Pancreas (tissue), 10 donors: ENCODE measurements around the gene TMTC4. TPM values are rescaled to one million over a fixed set of nuclear protein-coding genes. Genes with fewer than 3 reads are reported as not detected.

Experiments
- ATAC-seq, 4 donors: fragments of 200-7000 bp; cut with Tn5 transposase; one replicate each; pipeline versions ENCODE4 v1.8.0 to v1.9.1; 2020; ENCODE audit warnings: mild to moderate bottlenecking in 4 of 4, moderate library complexity in 4 of 4
- DNase-seq, 6 donors: peaks; one replicate each; pipeline ENCODE4 v3.0.0-alpha.2; 2020
- FAIRE-seq: peaks from 2 replicates; lab custom pipeline; 2012; peaks lifted over from hg19 to GRCh38; lab: Jason Lieb, UNC
- H3K27ac ChIP-seq, 4 donors: fragments of 200-600 bp; sonication (generic); 1 replicate in 3 of 4; 2 replicates in 1 of 4; pipeline versions ENCODE4 v1.5.0 to v1.8.0; 2020
- H3K27me3 ChIP-seq, 4 donors: fragments of 200-600 bp; one replicate each; pipeline ENCODE4 v1.8.0; 2021
- H3K36me3 ChIP-seq, 3 donors: fragments of 200-600 bp; sonication (generic) in 1 of 3; one replicate each; pipeline versions ENCODE4 v1.5.0 to v1.8.0; 2020 to 2021
- H3K4me1 ChIP-seq, 3 donors: fragments of 200-600 bp; one replicate each; pipeline ENCODE4 v1.8.0; 2021
- H3K4me3 ChIP-seq, 4 donors: fragments of 200-600 bp; sonication (generic) in 2 of 4; one replicate each; pipeline versions ENCODE4 v1.5.0 to v1.8.0; 2020 to 2021
- H3K9me3 ChIP-seq, 4 donors: fragments of 200-600 bp; one replicate each; pipeline ENCODE4 v1.8.0; 2021
- WGBS, 2 donors: extraction: QIAGEN DNeasy Blood & Tissue Kit; methylation state at CpG; one replicate each; pipeline ENCODE4 v1.1.7; 2013; 5-methylcytosine and 5-hydroxymethylcytosine counted together
- intact Hi-C, 3 donors: fragments of 100-400 bp; cut with DNase I; formaldehyde crosslinking; loops; one replicate each; pipeline versions ENCODE4 v1.11.1 to v1.14.2; 2022
- polyA plus RNA-seq, 2 donors: library from polyadenylated mRNA; stranded (reverse); fragments of 200-250 nt; gene quantifications; one replicate each; pipeline ENCODE4 v1.2.3, GENCODE V29; 2013
- total RNA-seq, 6 donors: library from RNA; stranded (reverse); fragmentation: NEBNext Ultra II Directional in 4 of 6; extraction: Animal tissue kit (Norgen Biotek cat#: 25700) in 4 of 6; gene quantifications; one replicate each; pipeline versions ENCODE4 v1.2.1 to v1.2.4, GENCODE V29; 2021 to 2023
- TF ChIP-seq, protein P1 (sequence below), 4 donors: fragments of 200-600 bp; sonication (generic) in 3 of 4; IDR thresholded peaks; one replicate each; pipeline versions ENCODE4 v1.5.0 to v1.8.0; 2021; ENCODE audit warnings: antibody characterized with exemption in 4 of 4
- donor health status: healthy with polysubstance abuse.
- donor health status: DM: no; HTN: no; CAD: no; lungs with moderate emphysema.
- donor health status: DM: no; HTN: no; CAD: no.
- donor health status: control.
- donor health status: control.
- donor health status: Bipolar disorder and iron deficiency.
- donor health status: DM: yes; HTN: yes; CAD: no.
- donor health status: DM: no; HTN: no; CAD: no.
- donor health status: DM: no; HTN: no; CAD: no.
- donor health status: DM: yes; HTN: yes; CAD: no.

The TMTC4 gene
- 10 to 100 TPM; 10.4 to 18.0 (median 14.8) TPM for total RNA-seq
- 1 to 10 TPM; 7.3 to 7.9 TPM for polyA plus RNA-seq

GRCh38 chr13:100674572-100674871, at the start of gene TMTC4:
TSS of gene TMTC4 (minus strand) at chr13:100674795. CDS start at chr13:100670362, 4,433 bp downstream.
- intact Hi-C loops = no loop called here
- no peak for ATAC-seq
- H3K27me3 ChIP-seq = no peaks in the 10 kb centered on the region
- H3K36me3 ChIP-seq = no peaks in the 10 kb centered on the region
- no peaks in the 10 kb centered on the region for H3K9me3 ChIP-seq
- TF ChIP-seq, protein P1, sequence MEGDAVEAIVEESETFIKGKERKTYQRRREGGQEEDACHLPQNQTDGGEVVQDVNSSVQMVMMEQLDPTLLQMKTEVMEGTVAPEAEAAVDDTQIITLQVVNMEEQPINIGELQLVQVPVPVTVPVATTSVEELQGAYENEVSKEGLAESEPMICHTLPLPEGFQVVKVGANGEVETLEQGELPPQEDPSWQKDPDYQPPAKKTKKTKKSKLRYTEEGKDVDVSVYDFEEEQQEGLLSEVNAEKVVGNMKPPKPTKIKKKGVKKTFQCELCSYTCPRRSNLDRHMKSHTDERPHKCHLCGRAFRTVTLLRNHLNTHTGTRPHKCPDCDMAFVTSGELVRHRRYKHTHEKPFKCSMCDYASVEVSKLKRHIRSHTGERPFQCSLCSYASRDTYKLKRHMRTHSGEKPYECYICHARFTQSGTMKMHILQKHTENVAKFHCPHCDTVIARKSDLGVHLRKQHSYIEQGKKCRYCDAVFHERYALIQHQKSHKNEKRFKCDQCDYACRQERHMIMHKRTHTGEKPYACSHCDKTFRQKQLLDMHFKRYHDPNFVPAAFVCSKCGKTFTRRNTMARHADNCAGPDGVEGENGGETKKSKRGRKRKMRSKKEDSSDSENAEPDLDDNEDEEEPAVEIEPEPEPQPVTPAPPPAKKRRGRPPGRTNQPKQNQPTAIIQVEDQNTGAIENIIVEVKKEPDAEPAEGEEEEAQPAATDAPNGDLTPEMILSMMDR (IDR thresholded peaks at IDR 0.05) = no peak
- FAIRE-seq = no peak
- peak within 1 kb of the TSS; percentile 67 to 91 (median 87) for H3K27ac ChIP-seq
- no peak for DNase-seq
- whole genome bisulfite sequencing, 2 donors = 0 to 1% methylated on average over 15 to 45 of the region's 45 CpGs
- H3K4me3 ChIP-seq = peak within 1 kb of the TSS; percentile 80 to 96 (median 88)
- peaks cover 4 to 23% (median 14%) of the 10 kb centered on the region in 3 donors for H3K4me1 ChIP-seq

- no peak for DNase-seq
- TF ChIP-seq, protein P1 (IDR thresholded peaks at IDR 0.05) = no peak
- intact Hi-C loops = loop anchor here in 1 of 3 donors (10.0 kb wide), 1 partner anchor 372 kb away; no protein-coding TSS in a partner anchor
- ATAC-seq = peak in 2 of 4 donors; percentile 11 to 31
- no peak overlapping the region for H3K27ac ChIP-seq
- H3K4me3 ChIP-seq = no peak overlapping the region
- no peaks in the 10 kb centered on the region for H3K27me3 ChIP-seq
- WGBS, 2 donors = 71 to 81% methylated on average over 7 of the region's 7 CpGs
- H3K36me3 ChIP-seq = no peaks in the 10 kb centered on the region
- no peak for FAIRE-seq
- peaks cover 0 to 19% (median 4%) of the 10 kb centered on the region in 3 donors for H3K4me1 ChIP-seq
- no peaks in the 10 kb centered on the region for H3K9me3 ChIP-seq
Measured at GRCh38 chr13:100722517-100722916, 47.9 kb upstream of the TMTC4 start.

DNA sequence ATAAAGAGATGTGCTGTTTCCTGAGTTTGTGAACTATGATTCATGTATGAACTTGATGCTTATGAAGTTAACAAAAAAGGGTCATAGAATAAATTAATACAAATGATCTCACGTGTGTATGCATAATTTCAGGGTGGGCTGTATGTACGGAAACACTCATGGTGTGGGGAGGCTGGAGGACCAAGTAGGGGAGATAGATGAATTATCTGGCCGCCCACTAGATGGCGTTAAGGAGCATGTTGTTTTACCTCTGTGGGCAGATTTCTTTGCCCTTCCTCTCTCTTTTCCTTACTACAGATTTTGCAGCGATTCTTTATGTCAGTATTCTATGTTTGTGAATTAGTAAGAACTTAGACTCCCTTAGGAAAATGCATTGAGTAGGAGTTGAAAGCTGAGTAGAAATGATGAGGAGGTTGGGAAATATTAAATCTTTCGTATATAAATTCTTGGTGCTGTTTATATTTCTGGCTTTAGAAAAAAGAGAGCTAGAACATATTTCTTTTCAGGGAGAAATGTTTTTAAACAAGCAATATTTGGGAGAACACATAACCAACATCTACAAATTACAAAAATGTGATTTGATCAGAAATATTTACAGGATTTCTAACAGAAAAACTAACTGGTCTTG, 47.4 kb upstream of the TMTC4 start:
- no peaks in the 10 kb centered on the region for H3K9me3 ChIP-seq
- DNase-seq (peak in 5 of 6 donors; percentile 27 to 67 (median 54)), FAIRE-seq (no peak), ATAC-seq (peak; percentile 71 to 86 (median 79))
- H3K36me3 ChIP-seq = no peaks in the 10 kb centered on the region
- no peak overlapping the region for H3K4me3 ChIP-seq
- TF ChIP-seq, protein P1 (IDR thresholded peaks at IDR 0.05) = peak; percentile 12 to 69 (median 65)
- WGBS, 2 donors = 18 to 19% methylated on average over 6 of the region's 6 CpGs
- H3K27ac ChIP-seq = no peak overlapping the region
- no peaks in the 10 kb centered on the region for H3K27me3 ChIP-seq
- intact Hi-C loops = loop anchor here in 1 of 3 donors (10.0 kb wide), 1 partner anchor 373 kb away; no protein-coding TSS in a partner anchor
- peaks cover 0 to 19% (median 4%) of the 10 kb centered on the region in 3 donors for H3K4me1 ChIP-seq

DNA sequence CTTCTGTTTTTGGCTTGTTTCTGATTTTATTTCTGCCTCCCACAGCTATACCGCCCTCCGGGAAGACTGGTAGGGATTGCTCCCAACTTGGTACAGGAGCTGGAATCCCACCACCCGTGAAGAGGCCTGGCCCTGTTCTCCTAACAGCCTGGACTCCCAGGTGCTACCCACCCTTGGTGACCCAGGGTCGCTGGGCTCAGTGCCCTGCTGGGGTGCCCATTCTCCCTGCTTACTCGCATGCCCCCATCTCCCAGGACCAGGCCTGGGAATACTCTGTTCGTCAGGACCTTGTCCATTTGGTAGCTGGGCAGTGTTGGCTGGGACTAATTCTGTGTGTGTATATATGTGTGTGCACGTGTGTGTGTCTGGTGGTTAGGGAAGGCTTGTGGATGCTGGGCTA, 41.0 kb upstream of the TMTC4 start:
- H3K27me3 ChIP-seq = no peaks in the 10 kb centered on the region
- WGBS, 2 donors = 89% methylated on average over 7 of the region's 7 CpGs
- no peak overlapping the region for H3K4me3 ChIP-seq
- TF ChIP-seq, protein P1 (IDR thresholded peaks at IDR 0.05) = no peak
- FAIRE-seq (no peak), DNase-seq (peak in 1 of 6 donors; percentile 42), ATAC-seq (no peak)
- intact Hi-C loops = loop anchor here in 1 of 3 donors (10.0 kb wide), 1 partner anchor 389 kb away; no protein-coding TSS in a partner anchor
- no peaks in the 10 kb centered on the region for H3K9me3 ChIP-seq
- H3K4me1 ChIP-seq = no peaks in the 10 kb centered on the region
- no peak overlapping the region for H3K27ac ChIP-seq
- H3K36me3 ChIP-seq = no peaks in the 10 kb centered on the region

DNA sequence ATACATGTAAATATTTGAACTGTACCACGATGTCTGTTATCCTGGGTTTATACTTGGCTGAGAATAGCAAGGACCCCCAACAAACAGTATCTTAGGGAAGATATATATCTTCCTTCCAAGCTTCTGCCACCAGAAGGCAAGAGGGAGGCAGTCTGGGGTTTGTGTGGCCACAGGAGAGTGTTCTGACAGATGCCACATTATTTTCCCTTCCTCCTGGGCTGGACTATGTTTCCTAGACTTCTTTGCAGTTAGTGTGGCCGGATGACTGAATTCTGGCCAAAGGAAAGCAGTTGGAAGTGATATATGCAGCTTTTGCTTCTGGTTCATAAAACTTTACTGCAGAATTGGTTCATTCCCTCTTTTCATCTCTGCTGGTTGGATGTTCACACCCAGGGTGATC, 39.9 kb upstream of the TMTC4 start:
- H3K36me3 ChIP-seq = no peaks in the 10 kb centered on the region
- TF ChIP-seq, protein P1 (IDR thresholded peaks at IDR 0.05) = no peak
- no peaks in the 10 kb centered on the region for H3K27me3 ChIP-seq
- no peak overlapping the region for H3K4me3 ChIP-seq
- 39 to 42% methylated on average over 2 of the region's 2 CpGs for WGBS, 2 donors
- no peaks in the 10 kb centered on the region for H3K4me1 ChIP-seq
- ATAC-seq = no peak
- no peak for DNase-seq
- no peak for FAIRE-seq
- H3K9me3 ChIP-seq = no peaks in the 10 kb centered on the region
- no peak overlapping the region for H3K27ac ChIP-seq
- intact Hi-C loops = loop anchor here in 1 of 3 donors (10.0 kb wide), 1 partner anchor 390 kb away; no protein-coding TSS in a partner anchor
